Chondrocyte (in vitro differentiated cells): ENCODE results near the gene TSHZ2. TPM values are rescaled to one million over a fixed set of nuclear protein-coding genes. Genes with fewer than 3 reads are reported as not detected.

Source experiments
- DNase-seq: peaks from one replicate; pipeline ENCODE4 v3.0.0; 2021; ENCODE audit warnings: mixed read lengths, low spot score
- H3K27ac Mint-ChIP-seq: one replicate; pipeline ENCODE4 v1.8.0; 2021; ENCODE audit warnings: mild to moderate bottlenecking, moderate library complexity, mixed read lengths; ENCODE audit not compliant: unreplicated experiment
- H3K27me3 Mint-ChIP-seq: 2 replicates; pipeline ENCODE4 v1.8.0; 2021; ENCODE audit warnings: low read depth, mixed read lengths
- H3K36me3 Mint-ChIP-seq: 2 replicates; pipeline ENCODE4 v1.8.0; 2021; ENCODE audit warnings: low read depth, mixed read lengths
- H3K4me1 Mint-ChIP-seq: 2 replicates; pipeline ENCODE4 v1.8.0; 2021; ENCODE audit warnings: low read depth, mild to moderate bottlenecking, mixed read lengths
- H3K4me3 Mint-ChIP-seq: one replicate; pipeline ENCODE4 v1.8.0; 2021; ENCODE audit warnings: mild to moderate bottlenecking, moderate library complexity, mixed read lengths; ENCODE audit not compliant: unreplicated experiment
- H3K9me3 Mint-ChIP-seq: 2 replicates; pipeline ENCODE4 v1.8.0; 2021; ENCODE audit warnings: low read depth, mixed read lengths
- total RNA-seq: library from RNA; stranded (reverse); gene quantifications from 3 replicates; pipeline ENCODE4 v1.2.1, GENCODE V29; 2021
- TF ChIP-seq, protein P1 (sequence below): fragments of 200-600 bp; sonication (generic); IDR thresholded peaks from 2 replicates; pipeline ENCODE4 v1.5.0; 2021; ENCODE audit warnings: antibody characterized with exemption, mild to moderate bottlenecking, moderate library complexity

The TSHZ2 gene
- total RNA-seq, 1 donor from 2014 or later, result 0.37 TPM

- Mint-ChIP-seq H3K27me3 (no peaks in the 10 kb centered on the region), H3K36me3 (no peaks in the 10 kb centered on the region), H3K27ac (no peak overlapping the region), H3K4me1 (no peaks in the 10 kb centered on the region), H3K9me3 (no peaks in the 10 kb centered on the region), H3K4me3 (no peak overlapping the region)
- TF ChIP-seq, protein P1, sequence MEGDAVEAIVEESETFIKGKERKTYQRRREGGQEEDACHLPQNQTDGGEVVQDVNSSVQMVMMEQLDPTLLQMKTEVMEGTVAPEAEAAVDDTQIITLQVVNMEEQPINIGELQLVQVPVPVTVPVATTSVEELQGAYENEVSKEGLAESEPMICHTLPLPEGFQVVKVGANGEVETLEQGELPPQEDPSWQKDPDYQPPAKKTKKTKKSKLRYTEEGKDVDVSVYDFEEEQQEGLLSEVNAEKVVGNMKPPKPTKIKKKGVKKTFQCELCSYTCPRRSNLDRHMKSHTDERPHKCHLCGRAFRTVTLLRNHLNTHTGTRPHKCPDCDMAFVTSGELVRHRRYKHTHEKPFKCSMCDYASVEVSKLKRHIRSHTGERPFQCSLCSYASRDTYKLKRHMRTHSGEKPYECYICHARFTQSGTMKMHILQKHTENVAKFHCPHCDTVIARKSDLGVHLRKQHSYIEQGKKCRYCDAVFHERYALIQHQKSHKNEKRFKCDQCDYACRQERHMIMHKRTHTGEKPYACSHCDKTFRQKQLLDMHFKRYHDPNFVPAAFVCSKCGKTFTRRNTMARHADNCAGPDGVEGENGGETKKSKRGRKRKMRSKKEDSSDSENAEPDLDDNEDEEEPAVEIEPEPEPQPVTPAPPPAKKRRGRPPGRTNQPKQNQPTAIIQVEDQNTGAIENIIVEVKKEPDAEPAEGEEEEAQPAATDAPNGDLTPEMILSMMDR, result no peak
- no peak for DNase-seq
These were observed 453.3 kb downstream of the TSHZ2 start for GRCh38 chr20:53425481-53425880.

DNA sequence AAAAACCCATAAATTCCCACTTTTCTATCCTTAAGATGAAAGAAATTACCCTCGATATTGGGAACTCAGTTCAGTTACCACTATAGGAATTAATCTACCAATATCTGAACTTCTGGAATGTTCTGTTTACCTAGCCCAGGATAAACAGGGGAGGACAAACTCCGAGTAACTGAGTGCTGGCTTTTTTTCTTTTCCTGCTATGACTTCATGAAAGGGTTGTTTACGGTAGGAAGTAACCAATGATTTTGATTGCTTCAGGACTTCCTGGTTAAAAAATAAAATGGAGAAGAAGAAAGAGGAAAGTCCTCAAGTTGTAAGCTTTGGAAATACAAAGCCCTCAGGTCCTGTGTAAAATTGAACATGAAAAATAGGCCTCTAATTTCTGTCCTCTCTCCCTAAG, 453.8 kb downstream of the TSHZ2 start:
- no peak overlapping the region for H3K4me3 Mint-ChIP-seq
- no peak overlapping the region for H3K27ac Mint-ChIP-seq
- no peaks in the 10 kb centered on the region for H3K4me1 Mint-ChIP-seq
- no peak for DNase-seq
- H3K36me3 Mint-ChIP-seq, result no peaks in the 10 kb centered on the region
- TF ChIP-seq, protein P1, result no peak
- H3K27me3 Mint-ChIP-seq, result no peaks in the 10 kb centered on the region
- no peaks in the 10 kb centered on the region for H3K9me3 Mint-ChIP-seq

DNA sequence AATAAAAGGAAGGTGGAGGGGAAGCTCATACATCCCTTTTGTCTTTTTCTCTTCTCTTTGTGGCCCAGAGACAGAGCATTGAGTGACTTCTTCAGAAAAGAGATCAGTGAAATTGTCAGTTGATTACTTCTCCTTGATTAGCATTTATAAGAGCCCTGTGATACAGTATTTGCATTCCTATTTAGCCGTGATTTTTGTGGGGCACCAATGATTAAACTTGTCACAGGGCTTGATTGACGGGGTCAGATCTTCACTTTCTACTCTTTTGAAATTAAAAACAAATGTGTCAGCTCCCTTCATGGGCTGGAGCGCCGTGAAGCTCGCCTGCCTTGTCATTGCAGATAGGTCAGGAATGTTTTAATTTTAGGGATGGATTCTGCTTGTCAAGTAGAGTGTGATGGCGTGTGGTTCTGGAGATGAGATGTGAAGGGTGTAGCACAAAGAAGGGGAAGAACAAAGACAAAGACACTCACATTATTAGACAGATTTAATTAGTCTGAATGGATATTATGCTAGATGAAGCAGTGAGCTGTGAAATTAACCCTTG, 454.7 kb downstream of the TSHZ2 start:
- DNase-seq, result no peak
- no peaks in the 10 kb centered on the region for H3K36me3 Mint-ChIP-seq
- H3K4me1 Mint-ChIP-seq, result no peaks in the 10 kb centered on the region
- H3K27ac Mint-ChIP-seq, result no peak overlapping the region
- H3K27me3 Mint-ChIP-seq, result no peaks in the 10 kb centered on the region
- TF ChIP-seq, protein P1, result no peak
- H3K4me3 Mint-ChIP-seq, result no peak overlapping the region
- H3K9me3 Mint-ChIP-seq, result no peaks in the 10 kb centered on the region

DNA sequence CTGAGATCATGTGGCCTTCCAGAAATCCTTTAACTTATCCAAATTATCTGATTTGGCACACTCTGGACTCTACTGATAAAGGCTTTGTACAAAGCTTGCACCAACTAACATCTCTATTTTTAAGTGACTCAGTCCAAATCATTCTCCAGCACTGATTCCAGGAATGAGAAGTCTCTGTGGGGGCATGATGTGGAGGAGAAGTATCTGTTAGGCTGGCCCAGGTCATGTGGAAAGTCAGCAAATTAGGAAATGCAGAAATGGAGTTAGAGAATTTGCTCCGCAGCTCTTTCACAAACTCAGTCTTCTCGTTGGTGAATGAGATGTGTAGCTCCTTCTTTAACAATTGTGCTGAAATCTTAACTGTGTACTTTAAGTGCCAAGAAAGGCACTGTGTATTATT, 455.8 kb downstream of the TSHZ2 start:
- Mint-ChIP-seq H3K4me3 (no peak overlapping the region), H3K9me3 (no peaks in the 10 kb centered on the region), H3K4me1 (no peaks in the 10 kb centered on the region), H3K36me3 (no peaks in the 10 kb centered on the region), H3K27ac (no peak overlapping the region), H3K27me3 (peaks cover 3% of the 10 kb centered on the region)
- no peak for DNase-seq
- TF ChIP-seq, protein P1, result no peak

- no peak overlapping the region for H3K4me3 Mint-ChIP-seq
- TF ChIP-seq, protein P1, result no peak
- no peaks in the 10 kb centered on the region for H3K36me3 Mint-ChIP-seq
- no peaks in the 10 kb centered on the region for H3K4me1 Mint-ChIP-seq
- peaks cover 3% of the 10 kb centered on the region for H3K27me3 Mint-ChIP-seq
- DNase-seq, result no peak
- H3K27ac Mint-ChIP-seq, result no peak overlapping the region
- H3K9me3 Mint-ChIP-seq, result no peaks in the 10 kb centered on the region
These were observed 456.4 kb downstream of the TSHZ2 start for GRCh38 chr20:53428588-53428987.
